B cell (primary cell): ENCODE measurements around the gene PIN1. TPM values are rescaled to one million over a fixed set of nuclear protein-coding genes. Genes with fewer than 3 reads are reported as not detected.

Source experiments
- ATAC-seq: fragments of 200-7000 bp; cut with Tn5 transposase; one replicate; pipeline ENCODE4 v1.10.0; 2021; ENCODE audit warnings: low read depth, mild to moderate bottlenecking, moderate number of reproducible peaks, moderate library complexity
- CTCF ChIA-PET: fragments of 350-600 bp; sonication (Branson Sonifier 250); formaldehyde crosslinking; loops from one replicate; lab custom pipeline; 2021; ENCODE audit warnings: antibody characterized with exemption, inconsistent platforms; lab: Charles Lee
- POLR2A ChIA-PET: fragments of 350-600 bp; sonication (Branson Sonifier 250); formaldehyde crosslinking; loops from one replicate; lab custom pipeline; 2021; ENCODE audit warnings: antibody characterized with exemption; lab: Charles Lee
- DNase-seq: peaks from one replicate; pipeline ENCODE4 v3.0.0; 2013
- H2AFZ ChIP-seq: 2 replicates; pipeline ENCODE4 v1.6.1; 2012; ENCODE audit warnings: mild to moderate bottlenecking, low read depth, low read length; ENCODE audit not compliant: insufficient read depth, poor library complexity, severe bottlenecking
- H3K27ac ChIP-seq, 2 donors: 1 replicate in 1 of 2; 2 replicates in 1 of 2; pipeline ENCODE4 v1.5.1; 2012 to 2013; ENCODE audit warnings: low read length in 2 of 2, mild to moderate bottlenecking in 2 of 2, moderate library complexity in 1 of 2
- H3K27me3 ChIP-seq, 4 experiments: fragments of 200-600 bp in 1 of 4; sonication (generic) in 1 of 4; replicated peaks in 1 of 4; 1 replicate in 2 of 4; 2 replicates in 2 of 4; pipeline versions ENCODE4 v1.6.1 to v1.7.0; 2013 to 2016; ENCODE audit warnings: low read length in 3 of 4, mild to moderate bottlenecking in 2 of 4, mixed read lengths in 1 of 4, moderate library complexity in 1 of 4; ENCODE audit not compliant: insufficient read depth in 4 of 4, control insufficient read depth in 3 of 4; ENCODE audit errors: control extremely low read depth in 1 of 4
- H3K36me3 ChIP-seq, 2 experiments: replicated peaks in 1 of 2; 1 replicate in 1 of 2; 2 replicates in 1 of 2; pipeline versions ENCODE4 v1.6.1 to v1.7.1; 2013; ENCODE audit warnings: low read length in 1 of 2; ENCODE audit not compliant: insufficient read depth in 2 of 2, control insufficient read depth in 1 of 2; ENCODE audit errors: control extremely low read depth in 1 of 2, extremely low read depth in 1 of 2
- H3K4me1 ChIP-seq, 2 donors: fragments of 200-600 bp in 1 of 2; sonication (generic) in 1 of 2; 1 replicate in 1 of 2; 2 replicates in 1 of 2; pipeline versions ENCODE4 v1.5.1 to v1.6.1; 2013 to 2017; ENCODE audit warnings: low read length in 2 of 2; ENCODE audit not compliant: control insufficient read depth in 2 of 2, insufficient read depth in 2 of 2
- H3K4me2 ChIP-seq: replicated peaks from 2 replicates; pipeline ENCODE3; 2012; ENCODE audit warnings: mild to moderate bottlenecking, low read depth, low read length; ENCODE audit not compliant: poor library complexity, severe bottlenecking
- H3K4me3 ChIP-seq, 5 experiments: fragments of 200-600 bp in 1 of 5; sonication (generic) in 1 of 5; 1 replicate in 3 of 5; 2 replicates in 2 of 5; pipeline versions ENCODE4 v1.5.1 to v1.7.0; 2011 to 2016; ENCODE audit warnings: low read length in 4 of 5, mild to moderate bottlenecking in 4 of 5, low read depth in 2 of 5, control low read depth in 1 of 5, moderate library complexity in 1 of 5; ENCODE audit not compliant: insufficient read depth in 1 of 5; ENCODE audit errors: control extremely low read depth in 1 of 5, extremely low read depth in 1 of 5
- H3K79me2 ChIP-seq: fragments of 200-600 bp; sonication (generic); one replicate; pipeline ENCODE4 v1.6.0; 2016; ENCODE audit warnings: low read length; ENCODE audit not compliant: control insufficient read depth, insufficient read depth
- H3K9ac ChIP-seq: fragments of 200-600 bp; sonication (generic); 2 replicates; pipeline ENCODE4 v1.6.1; 2017; ENCODE audit warnings: mild to moderate bottlenecking, low read length, moderate library complexity
- H3K9me3 ChIP-seq, 3 donors: one replicate each; pipeline versions ENCODE4 v1.6.1 to v1.7.1; 2013; ENCODE audit warnings: low read length in 2 of 3; ENCODE audit not compliant: control insufficient read depth in 2 of 3, insufficient read depth in 1 of 3; ENCODE audit errors: control extremely low read depth in 1 of 3
- H4K20me1 ChIP-seq: 2 replicates; pipeline ENCODE4 v1.6.0; 2012; ENCODE audit warnings: mild to moderate bottlenecking, low read length; ENCODE audit not compliant: insufficient read depth, control insufficient read depth, poor library complexity, severe bottlenecking
- H3K27ac Mint-ChIP-seq: one replicate; pipeline ENCODE4 v1.8.0; 2021; ENCODE audit warnings: mixed read lengths
- H3K27me3 Mint-ChIP-seq: one replicate; pipeline ENCODE4 v1.8.0; 2021; ENCODE audit warnings: mixed read lengths
- H3K4me1 Mint-ChIP-seq: one replicate; pipeline ENCODE4 v1.8.0; 2021; ENCODE audit warnings: mixed read lengths
- H3K4me3 Mint-ChIP-seq: one replicate; pipeline ENCODE4 v1.8.0; 2021; ENCODE audit warnings: mixed read lengths
- H3K9me3 Mint-ChIP-seq: one replicate; pipeline ENCODE4 v1.8.0; 2022; ENCODE audit warnings: mixed read lengths; ENCODE audit not compliant: insufficient read depth
- CTCF ChIP-seq: fragments of 200-600 bp; IDR thresholded peaks from one replicate; pipeline ENCODE4 v1.8.0; 2022; ENCODE audit warnings: antibody characterized with exemption, mild to moderate bottlenecking
- EZH2 ChIP-seq: IDR thresholded peaks from 2 replicates; pipeline ENCODE4 v1.6.1; 2012; ENCODE audit warnings: borderline replicate concordance, low read depth, mild to moderate bottlenecking, moderate library complexity, low read length; ENCODE audit not compliant: insufficient read depth, poor library complexity, severe bottlenecking
- WGBS: methylation state at CpG from one replicate; pipeline ENCODE4 v1.1.5; 2013; ENCODE audit warnings: missing lambda C conversion rate; ENCODE audit not compliant: insufficient coverage; 5-methylcytosine and 5-hydroxymethylcytosine counted together
- intact Hi-C: fragments of 100-400 bp; cut with micrococcal nuclease; formaldehyde crosslinking; loops from one replicate; pipeline ENCODE4 v1.10.0; 2022
- polyA plus RNA-seq: library from polyadenylated mRNA; depleted of rRNA; stranded (reverse); fragments of >200 nt; gene quantifications from 2 replicates; pipeline ENCODE4 v1.2.3, GENCODE V29; 2012
- total RNA-seq, 2 donors: library from RNA; stranded (reverse); fragments of 120-200 nt in 1 of 2; gene quantifications; 1 replicate in 1 of 2; 2 replicates in 1 of 2; pipeline versions ENCODE4 v1.2.3 to v1.2.4, GENCODE V29; 2013 to 2022

The PIN1 gene
- total and polyA plus RNA-seq, 2 donors (not counting 1 experiment from before 2014, with no cell fraction given) = 58.9 to 99.0 TPM

- peaks cover 0 to 2% (median 0%) of the 10 kb centered on the region in 3 donors for H3K9me3 ChIP-seq
- no peak overlapping the region for H3K4me3 ChIP-seq
- peaks cover 0 to 3% (median 0%) of the 10 kb centered on the region in 4 experiments for H3K27me3 ChIP-seq
- ChIA-PET POLR2A (no interaction called here), CTCF (no interaction called here)
- no peak overlapping the region for H3K9ac ChIP-seq
- H3K36me3 ChIP-seq = no peaks in the 10 kb centered on the region
- no peaks in the 10 kb centered on the region for H4K20me1 ChIP-seq
- intact Hi-C loops = no loop called here
- DNase-seq (no peak), ATAC-seq (no peak)
- H3K27ac ChIP-seq = no peak overlapping the region
- Mint-ChIP-seq H3K4me1 (no peaks in the 10 kb centered on the region), H3K4me3 (no peak overlapping the region), H3K9me3 (no peaks in the 10 kb centered on the region), H3K27me3 (peaks cover 19% of the 10 kb centered on the region), H3K27ac (no peak overlapping the region)
- no peak for TF ChIP-seq CTCF
- no peak for TF ChIP-seq EZH2
- H3K4me1 ChIP-seq = no peaks in the 10 kb centered on the region
- H3K4me2 ChIP-seq = no peak overlapping the region
- H3K79me2 ChIP-seq = no peaks in the 10 kb centered on the region
- 88% methylated on average over 11 of the region's 12 CpGs for WGBS
- H2AFZ ChIP-seq = no peak overlapping the region
Observed at GRCh38 chr19:9883764-9884163, 48.6 kb downstream of the PIN1 start.

DNA sequence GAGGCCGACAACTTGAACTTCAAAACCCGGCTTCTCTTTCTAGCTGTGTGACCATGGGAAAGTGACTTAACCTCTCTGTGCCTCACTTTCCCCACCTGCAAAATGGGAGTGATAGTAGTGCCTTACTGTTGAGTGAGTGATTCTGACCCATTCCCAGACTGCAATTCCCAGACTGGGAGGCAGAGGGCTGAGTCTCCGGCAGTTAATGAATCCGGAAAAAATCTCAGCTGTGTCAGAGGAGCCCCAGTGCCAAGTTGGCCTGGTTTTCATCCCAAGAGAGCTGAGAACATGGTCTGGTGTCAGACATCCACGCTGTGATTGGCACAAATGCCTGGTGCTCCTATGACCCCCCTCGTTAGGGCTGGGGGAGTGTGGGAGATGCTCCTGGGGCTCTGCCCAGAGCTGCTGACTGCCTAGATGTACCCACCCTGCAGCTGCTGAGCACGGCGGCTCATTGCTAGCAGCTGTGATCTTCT is 50.0 kb downstream of the PIN1 start:
- no peak for DNase-seq
- H3K4me1 Mint-ChIP-seq = no peaks in the 10 kb centered on the region
- intact Hi-C loops = no loop called here
- Histone ChIP-seq H2AFZ (no peak overlapping the region), H3K4me3 (no peak overlapping the region), H3K9me3 (no peaks in the 10 kb centered on the region), H3K79me2 (no peaks in the 10 kb centered on the region), H3K4me2 (no peak overlapping the region), H3K4me1 (no peaks in the 10 kb centered on the region), H4K20me1 (no peaks in the 10 kb centered on the region), H3K27me3 (peaks cover 0 to 3% (median 0%) of the 10 kb centered on the region in 4 experiments), H3K36me3 (no peaks in the 10 kb centered on the region), H3K9ac (no peak overlapping the region), H3K27ac (no peak overlapping the region)
- no peaks in the 10 kb centered on the region for H3K9me3 Mint-ChIP-seq
- 74% methylated on average over 7 of the region's 8 CpGs for WGBS
- ChIA-PET POLR2A (no interaction called here), CTCF (no interaction called here)
- peaks cover 26% of the 10 kb centered on the region for H3K27me3 Mint-ChIP-seq
- H3K27ac Mint-ChIP-seq = no peak overlapping the region
- H3K4me3 Mint-ChIP-seq = no peak overlapping the region
- TF ChIP-seq CTCF = no peak
- no peak for TF ChIP-seq EZH2
- no peak for ATAC-seq
